NCI-H1105 treated with DMSO at 0.1 percent for 48 hours (cell line): ENCODE results near the gene ABHD2.
A peak's percentile ranks its signal among the peaks of the same experiment; 100 is the strongest.
"Not testable (repeated sequence)": the region's sequence is repeated elsewhere in the genome, so short reads cannot be mapped to it uniquely, and the experiment has no call there.

ENCODE experiments used
- DNase-seq: peaks from one replicate; lab custom pipeline; 2025; lab: John Stamatoyannopoulos, UW

Gene ABHD2

GRCh38 chr15:89121414-89121813, 33.2 kb downstream of the ABHD2 start:
- DNase-seq = no peak

GRCh38 chr15:89122505-89123180, 34.4 kb downstream of the ABHD2 start:
- DNase-seq = no peak

GRCh38 chr15:89123181-89123525, 34.9 kb downstream of the ABHD2 start:
- DNase-seq = no peak

- DNase-seq = no peak
Measured at GRCh38 chr15:89125088-89125826, 37.0 kb downstream of the ABHD2 start.

GRCh38 chr15:89126009-89126408, 37.8 kb downstream of the ABHD2 start:
- DNase-seq = no peak

- no peak for DNase-seq
Measured at GRCh38 chr15:89127054-89127702, 38.9 kb downstream of the ABHD2 start.

DNA sequence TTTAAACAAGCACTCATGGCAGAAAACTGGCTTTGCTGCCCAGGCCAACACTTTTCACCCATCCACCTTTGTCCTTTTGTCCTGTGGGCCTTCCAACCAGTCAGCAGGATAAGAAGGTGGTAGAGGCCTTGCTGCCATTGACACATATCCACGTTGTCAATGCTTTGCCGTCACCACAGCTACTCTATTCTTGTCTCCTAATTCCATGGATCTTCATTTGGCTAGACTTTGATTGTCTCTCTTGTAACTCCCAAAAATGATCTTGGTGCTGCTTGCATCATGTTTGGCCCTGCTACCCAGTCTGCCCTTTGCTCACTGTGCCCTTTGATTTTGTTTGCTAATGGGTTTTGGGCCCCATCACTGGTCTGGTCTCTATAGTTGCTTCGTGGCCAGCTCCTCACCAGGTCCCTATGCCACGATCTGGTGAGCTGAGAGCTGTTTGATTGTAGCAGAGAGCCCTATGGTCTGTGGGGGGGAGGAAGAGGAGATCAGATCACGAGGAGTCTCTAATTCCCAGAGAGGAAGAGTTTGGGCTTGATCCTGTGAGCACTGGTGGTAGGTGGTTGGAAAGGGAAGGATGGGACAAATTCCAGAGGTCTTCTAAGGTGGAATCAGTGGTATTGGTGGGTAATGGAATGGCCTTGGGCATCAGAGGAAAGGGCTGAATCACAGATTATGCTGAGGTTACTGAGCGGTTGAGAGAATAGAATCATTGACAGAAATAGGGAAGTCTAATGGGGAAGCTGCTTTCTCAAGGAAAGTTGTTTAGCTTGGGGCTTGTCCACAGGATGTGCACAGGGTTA, 40.3 kb downstream of the ABHD2 start:
- DNase-seq = no peak

GRCh38 chr15:89129123-89129815, 41.0 kb downstream of the ABHD2 start:
- peak; percentile 28 for DNase-seq

GRCh38 chr15:89129816-89130134, 41.5 kb downstream of the ABHD2 start:
- DNase-seq = no peak

DNA sequence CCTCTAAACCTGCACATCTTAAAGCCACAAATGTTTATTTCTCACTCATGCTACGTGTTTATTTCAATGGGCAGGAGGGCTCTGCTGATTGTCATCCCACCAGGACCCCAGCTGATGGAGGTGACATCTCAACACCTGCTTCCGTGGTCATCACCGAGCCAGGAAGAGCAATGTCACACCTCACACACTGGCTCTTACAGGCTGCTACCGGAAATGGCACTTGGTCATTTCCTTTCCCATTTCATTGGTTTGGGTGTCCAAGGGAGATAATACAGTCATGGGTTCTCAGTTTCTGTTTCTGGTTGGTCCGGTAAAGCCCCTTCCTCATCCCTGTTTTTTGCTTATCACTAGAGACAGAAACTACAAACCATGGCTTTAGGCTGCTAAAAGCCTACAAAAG, 41.9 kb downstream of the ABHD2 start:
- no peak for DNase-seq

- DNase-seq = no peak
Measured at GRCh38 chr15:89131731-89132130, 43.5 kb downstream of the ABHD2 start.

DNA sequence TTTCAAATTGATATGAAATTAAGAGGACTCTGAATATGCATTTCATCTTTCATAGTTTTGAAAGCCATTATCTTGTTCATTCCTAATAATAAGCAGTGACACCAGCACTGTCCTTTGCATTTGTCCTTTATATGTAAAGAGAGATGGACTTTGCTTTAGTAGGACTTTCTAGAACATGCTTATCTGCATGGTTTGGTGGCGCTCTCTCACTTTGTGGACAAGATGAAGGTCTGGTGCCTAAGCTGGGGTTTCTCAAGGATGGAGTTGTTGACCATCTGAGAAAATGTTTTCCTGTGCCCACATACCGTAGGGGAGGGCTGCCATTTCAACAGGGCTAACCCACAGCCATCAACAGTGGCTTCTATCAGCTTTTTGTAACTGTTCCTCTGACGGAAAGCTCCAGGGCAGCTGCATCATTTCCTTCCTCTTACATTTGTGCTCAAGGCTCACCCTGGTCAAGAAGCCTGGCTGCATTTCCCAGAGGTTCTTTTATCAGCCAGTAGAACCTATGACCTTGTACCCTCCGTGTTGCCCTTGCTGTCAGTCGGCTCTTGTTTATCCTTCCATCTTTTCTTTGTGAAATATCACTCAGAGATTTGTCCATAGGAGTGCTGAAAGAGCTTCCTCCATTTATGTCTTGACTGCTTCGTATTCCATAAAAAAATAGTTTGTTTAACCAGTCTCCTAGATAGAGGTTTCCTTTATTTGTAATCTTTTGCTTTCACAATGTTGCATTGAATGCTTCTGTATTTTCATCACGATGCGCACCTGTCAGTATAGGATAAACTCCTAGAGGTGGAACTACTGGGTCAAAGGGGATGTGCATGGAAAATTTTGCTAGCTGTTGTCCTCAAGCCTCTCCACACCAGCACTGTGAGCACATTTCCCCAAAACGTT, 44.6 kb downstream of the ABHD2 start:
- no peak for DNase-seq

DNA sequence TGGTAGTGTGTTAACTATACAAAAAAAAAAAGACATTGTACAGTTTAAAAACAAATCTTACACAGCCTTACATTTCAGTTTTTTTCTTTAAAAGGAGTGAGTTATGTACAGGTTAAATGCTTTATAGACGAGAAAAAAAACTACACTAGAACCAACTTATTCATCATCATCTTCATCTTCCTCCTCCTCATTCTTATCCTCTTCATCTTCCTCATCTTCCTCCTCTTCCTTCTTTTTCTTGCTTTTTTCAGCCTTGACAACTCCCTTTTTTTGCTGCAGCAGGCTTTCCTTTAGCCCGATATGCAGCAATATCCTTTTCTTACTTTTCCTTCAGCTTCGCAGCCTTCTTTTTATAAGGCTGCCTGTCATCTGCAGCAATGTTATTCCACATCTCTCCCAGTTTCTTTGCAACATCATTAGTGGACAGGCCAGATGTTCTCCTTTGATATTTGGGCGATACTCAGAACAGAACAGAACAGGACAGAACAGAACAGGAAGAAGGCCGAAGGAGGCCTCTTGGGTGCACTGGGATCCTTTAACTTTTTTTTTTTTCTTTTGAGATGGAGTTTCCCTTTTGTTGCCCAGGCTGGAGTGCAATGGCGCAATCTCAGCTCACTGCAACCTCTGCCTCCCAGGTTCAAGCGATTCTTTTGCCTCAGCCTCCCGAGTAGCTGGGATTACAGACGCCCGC, 47.3 kb downstream of the ABHD2 start:
- DNase-seq = not testable (repeated sequence)

DNA sequence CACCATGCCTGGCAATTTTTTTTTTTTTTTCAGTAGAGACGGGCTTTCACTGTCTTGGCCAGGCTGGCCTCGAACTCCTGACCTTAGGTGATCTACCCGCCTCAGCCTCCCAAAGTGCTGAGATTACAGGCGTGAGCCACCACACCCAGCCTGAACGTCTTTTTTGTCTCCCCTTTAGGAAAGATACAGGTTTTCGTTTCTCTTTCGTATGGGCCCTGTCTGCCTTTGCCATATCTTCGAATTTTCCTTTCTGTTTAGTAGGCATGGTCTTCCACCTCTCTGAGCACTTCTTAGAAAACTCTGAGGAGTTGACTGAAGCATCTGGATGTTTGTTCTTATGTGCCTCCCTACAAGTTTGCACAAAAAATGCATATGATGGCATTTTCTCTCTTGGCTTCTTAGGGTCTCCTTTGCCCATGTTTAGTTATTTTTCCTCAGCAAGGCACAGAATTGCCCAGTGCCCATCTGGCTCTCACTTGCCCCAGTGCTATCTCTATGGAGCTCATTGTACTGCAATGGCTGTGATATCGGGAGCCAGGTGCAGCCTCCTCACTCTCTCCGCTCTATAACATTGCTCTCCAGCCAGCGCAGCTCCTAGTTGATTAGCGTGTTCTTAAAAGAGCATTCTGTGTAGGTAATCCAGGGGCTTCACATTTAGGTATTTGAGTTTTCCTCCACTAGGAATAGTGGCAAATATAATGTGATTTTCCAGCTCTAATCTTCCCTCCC, 48.0 kb downstream of the ABHD2 start:
- no peak for DNase-seq

GRCh38 chr15:89136818-89137772, 48.8 kb downstream of the ABHD2 start:
- DNase-seq = no peak

DNA sequence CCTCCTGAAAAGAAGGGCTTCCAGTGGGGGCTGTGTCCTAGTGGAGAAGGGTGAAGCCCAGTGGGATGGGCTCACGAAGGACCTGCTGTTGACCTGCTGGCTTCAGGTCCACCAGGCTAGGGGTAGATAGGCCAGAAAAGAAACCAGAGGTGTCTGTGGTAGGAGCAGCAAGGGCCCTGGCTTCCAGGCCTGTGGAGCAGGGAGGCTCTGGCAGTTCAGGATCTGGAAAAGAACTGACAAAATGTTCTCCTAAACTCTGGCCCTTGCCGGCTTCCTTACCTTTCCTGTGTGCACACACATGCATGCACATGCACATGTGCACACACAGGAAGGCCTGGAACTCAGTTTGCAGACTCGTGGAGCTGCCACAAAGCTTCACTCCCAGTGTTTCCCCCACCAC, 49.7 kb downstream of the ABHD2 start:
- DNase-seq = no peak

DNA sequence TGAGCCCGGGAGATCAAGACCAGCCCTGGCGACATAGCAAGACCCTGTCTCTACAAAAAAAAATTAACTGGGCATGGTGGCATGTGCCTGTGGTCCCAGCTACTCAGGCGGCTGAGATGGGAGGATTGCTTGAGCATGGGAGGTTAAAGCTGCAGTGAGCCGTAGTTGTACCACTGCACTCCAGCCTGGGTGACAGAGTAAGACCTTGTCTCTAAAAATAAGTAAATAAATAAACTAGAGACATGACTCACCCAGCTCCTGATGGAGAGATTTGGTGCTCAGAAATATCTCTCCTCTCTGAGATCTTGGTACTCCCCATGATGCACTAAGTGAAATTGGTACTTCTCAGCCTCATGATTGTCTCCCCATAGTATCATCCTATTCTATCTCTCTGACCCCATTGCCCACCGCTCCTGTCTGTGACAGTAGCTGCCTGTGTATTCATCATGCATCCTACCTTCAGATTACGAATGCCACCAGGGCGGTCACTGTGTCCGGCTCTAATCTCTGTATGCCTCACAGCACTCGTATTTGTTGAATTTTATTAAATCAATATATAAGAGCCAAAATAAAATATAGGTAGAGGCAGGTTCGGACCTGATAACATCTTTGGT, 50.9 kb downstream of the ABHD2 start:
- no peak for DNase-seq
